NCI-H1436 (cell line): ENCODE results near the gene TPSG1.

Experiments used
- DNase-seq: peaks from one replicate; lab custom pipeline; 2025; lab: John Stamatoyannopoulos, UW

Gene TPSG1

GRCh38 chr16:1176280-1176897 is 48.7 kb downstream of the TPSG1 start:
- no peak for DNase-seq

GRCh38 chr16:1175566-1176279 is 49.3 kb downstream of the TPSG1 start:
- no peak for DNase-seq

GRCh38 chr16:1174477-1175357 is 50.4 kb downstream of the TPSG1 start:
- DNase-seq = no peak

- DNase-seq = no peak
Measured at GRCh38 chr16:1173788-1174451, 51.1 kb downstream of the TPSG1 start.

- DNase-seq = no peak
Measured at GRCh38 chr16:1172651-1173050, 52.4 kb downstream of the TPSG1 start.

GRCh38 chr16:1171854-1172428 is 53.1 kb downstream of the TPSG1 start:
- DNase-seq = no peak
